ENCODE measurements around the gene PTH2R. TPM values are rescaled to one million over a fixed set of nuclear protein-coding genes. Genes with fewer than 3 reads are reported as not detected.

The PTH2R gene, protein sequence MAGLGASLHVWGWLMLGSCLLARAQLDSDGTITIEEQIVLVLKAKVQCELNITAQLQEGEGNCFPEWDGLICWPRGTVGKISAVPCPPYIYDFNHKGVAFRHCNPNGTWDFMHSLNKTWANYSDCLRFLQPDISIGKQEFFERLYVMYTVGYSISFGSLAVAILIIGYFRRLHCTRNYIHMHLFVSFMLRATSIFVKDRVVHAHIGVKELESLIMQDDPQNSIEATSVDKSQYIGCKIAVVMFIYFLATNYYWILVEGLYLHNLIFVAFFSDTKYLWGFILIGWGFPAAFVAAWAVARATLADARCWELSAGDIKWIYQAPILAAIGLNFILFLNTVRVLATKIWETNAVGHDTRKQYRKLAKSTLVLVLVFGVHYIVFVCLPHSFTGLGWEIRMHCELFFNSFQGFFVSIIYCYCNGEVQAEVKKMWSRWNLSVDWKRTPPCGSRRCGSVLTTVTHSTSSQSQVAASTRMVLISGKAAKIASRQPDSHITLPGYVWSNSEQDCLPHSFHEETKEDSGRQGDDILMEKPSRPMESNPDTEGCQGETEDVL
- under 1 TPM in 1 of 3 donors, not detected in 2; 0.07 TPM for polyA plus RNA-seq

DNA sequence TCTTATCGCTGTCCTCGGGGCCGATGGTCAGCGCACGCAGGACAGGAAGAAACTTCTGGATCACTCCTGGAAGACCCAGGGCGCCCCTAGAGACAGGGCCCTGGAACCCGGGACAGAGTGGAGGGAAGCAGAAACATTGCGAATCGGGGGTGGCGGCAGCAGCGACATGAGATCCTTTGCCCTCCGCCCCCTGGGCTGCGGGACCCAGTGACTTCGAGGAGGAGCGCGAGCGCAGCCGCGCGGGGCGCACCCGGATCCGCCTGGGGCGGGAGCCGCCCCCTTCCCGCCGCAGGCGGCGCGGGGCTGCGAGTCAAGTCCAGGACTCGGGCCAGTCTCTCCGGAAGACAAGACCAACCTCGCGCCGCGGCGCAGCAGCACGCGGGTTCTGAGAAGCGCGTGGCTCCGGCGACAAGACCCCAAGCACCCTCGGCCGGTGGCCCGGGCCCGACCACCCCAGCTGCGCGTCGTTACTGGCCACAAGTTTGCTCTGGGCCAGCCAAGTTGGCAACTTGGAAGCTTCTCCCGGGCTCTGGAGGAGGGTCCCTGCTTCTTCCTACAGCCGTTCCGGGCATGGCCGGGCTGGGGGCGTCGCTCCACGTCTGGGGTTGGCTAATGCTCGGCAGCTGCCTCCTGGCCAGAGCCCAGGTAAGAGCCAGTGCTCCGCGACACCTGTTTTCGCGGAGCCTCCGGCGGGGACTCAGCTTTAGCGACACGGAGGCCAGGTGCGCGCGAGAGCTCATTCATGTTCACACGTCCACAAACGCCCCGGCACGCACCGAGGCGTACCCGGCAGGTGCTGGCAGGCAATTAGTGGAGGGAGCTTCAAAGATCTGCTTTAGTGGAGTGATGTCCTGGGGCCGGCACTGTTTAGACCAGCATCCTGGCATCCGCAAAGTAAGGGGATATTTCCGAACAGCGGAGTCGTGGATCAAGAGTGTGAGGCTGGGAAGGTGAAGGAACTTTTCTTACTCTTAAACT is at the start of gene PTH2R:
Gene PTH2R (plus strand): TSS at position 319 of the 978 bp plus-strand sequence. CDS start 252 bp downstream, at position 571.
- peaks cover 0 to 2% of the 10 kb centered on the region in 2 donors for H3K4me1 Mint-ChIP-seq
- H3K9me3 Mint-ChIP-seq = no peaks in the 10 kb centered on the region
- peak within 1 kb of the TSS in 1 of 5 donors; percentile 31 for H3K4me3 Mint-ChIP-seq
- no peak within 1 kb of the TSS for H3K27ac Mint-ChIP-seq
- no peaks in the 10 kb centered on the region for H3K36me3 Mint-ChIP-seq
- peaks cover 9 to 18% (median 18%) of the 10 kb centered on the region in 3 donors for H3K27me3 Mint-ChIP-seq (ENCODE audit: low read depth in 3 of 3)
- no peak for DNase-seq

DNA sequence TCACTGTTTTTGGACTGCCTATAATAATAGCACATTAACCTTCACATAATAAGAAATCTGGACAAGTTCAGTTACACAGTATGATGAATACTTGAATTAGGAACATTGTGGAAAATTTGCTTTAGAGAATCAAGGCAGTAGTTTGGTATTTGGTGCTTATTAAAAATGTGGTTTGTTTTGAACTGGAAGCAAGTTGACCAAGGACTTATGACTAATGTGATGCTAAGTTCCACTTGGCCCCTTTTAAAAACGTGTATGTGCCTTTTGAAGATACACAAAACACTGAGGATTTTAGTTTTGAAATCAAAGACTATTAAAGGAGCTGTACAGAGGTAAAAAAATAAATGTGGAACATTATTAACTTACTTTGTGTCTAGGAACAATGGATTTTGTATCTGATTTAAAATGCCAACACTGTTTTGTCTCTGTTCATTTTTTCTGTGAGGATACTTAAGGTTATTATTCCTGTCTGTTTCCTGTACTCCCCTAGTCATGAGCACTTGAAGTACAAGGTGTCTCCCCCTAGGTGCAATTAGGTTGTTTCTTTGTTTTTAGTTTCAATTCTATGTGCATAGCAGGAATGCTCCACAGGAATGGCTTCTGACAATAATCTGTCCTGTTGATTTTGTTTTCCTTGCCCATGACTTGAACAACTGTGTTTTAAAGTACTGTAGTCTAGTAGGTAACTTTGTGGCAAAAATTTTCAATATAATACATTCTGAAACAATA is 49.6 kb upstream of the PTH2R start:
- H3K27ac Mint-ChIP-seq = peak overlapping the region in 4 of 6 donors; percentile 5 to 73 (median 60)
- peaks cover 18 to 43% (median 27%) of the 10 kb centered on the region in 3 donors for H3K36me3 Mint-ChIP-seq
- H3K4me1 Mint-ChIP-seq = peaks cover 0 to 5% of the 10 kb centered on the region in 2 donors

DNA sequence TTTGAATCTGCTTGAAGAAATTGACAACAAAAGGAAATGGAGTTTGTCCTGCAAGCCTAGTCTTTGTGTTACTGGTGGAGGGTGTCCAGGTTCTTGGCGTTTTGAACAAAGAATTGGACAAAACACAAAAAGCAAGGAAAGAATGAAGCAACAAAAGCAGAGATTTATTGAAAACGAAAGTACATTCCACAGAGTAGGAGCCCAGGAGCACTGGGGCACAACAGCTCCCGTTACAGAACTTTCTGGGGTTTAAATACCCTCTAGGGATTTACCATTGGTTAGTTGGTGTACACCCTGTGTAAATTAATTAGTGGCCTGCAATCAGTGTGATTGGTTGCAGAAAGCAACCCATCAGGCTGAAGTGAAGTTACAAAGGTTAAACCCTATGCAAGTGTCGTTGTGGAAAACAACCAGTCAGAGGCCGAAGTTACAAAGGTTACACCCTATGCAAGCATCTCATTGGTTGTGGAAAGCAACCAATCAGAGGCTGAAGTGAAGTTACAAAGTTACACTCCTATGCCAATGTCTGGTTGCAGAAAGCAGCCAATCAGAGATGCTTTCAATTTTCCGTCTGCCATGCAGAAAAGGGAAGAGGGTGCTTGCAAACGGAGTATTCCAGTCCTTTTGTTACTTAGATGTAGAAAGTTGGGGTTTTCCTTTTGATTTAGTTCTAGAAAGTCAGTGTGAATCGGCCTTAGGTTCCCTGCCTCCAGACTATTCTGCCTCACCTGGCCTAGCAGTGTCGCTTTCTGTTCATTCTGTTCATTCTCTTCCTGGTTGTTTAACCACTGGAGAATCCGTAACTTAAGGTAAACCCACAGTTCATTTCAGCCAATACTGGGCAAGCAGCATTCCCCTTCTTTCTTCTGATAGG is 47.6 kb upstream of the PTH2R start:
- H3K27ac Mint-ChIP-seq = peak overlapping the region; percentile 57 to 92 (median 80)

More for the DNA sequence above, 49.6 kb upstream of the PTH2R start:
- H3K27me3 Mint-ChIP-seq (ENCODE audit: low read depth in 3 of 3) = peaks cover 0 to 6% (median 0%) of the 10 kb centered on the region in 3 donors
- no peak overlapping the region for H3K4me3 Mint-ChIP-seq
- DNase-seq = no peak
- no peaks in the 10 kb centered on the region for H3K9me3 Mint-ChIP-seq

DNA sequence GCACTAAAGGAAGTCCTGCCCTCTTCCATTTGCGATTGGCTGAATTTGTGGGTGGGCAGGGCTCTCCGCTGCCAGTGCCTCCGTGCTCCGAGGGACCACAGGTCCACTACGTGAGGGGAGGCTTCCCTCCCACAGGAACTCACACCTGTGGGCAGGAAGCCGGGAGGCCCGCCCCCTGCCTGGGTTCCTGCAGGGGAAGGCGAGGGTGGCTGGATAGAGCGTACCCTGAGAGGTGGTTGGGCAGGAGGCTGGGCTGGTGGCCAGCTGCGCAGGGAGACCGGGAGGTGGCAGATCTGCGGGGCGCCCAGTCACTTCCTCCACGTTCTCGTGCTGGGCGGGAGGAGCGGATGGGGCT is 47.0 kb upstream of the PTH2R start:
- H3K36me3 Mint-ChIP-seq = peaks cover 4 to 17% (median 8%) of the 10 kb centered on the region in 3 donors
- H3K4me3 Mint-ChIP-seq = peak overlapping the region; percentile 60 to 90 (median 80)
- peaks cover 0 to 3% (median 0%) of the 10 kb centered on the region in 6 donors for H3K9me3 Mint-ChIP-seq
- H3K4me1 Mint-ChIP-seq = peaks cover 9 to 13% of the 10 kb centered on the region in 2 donors
- peak overlapping the region in 4 of 6 donors; percentile 17 to 92 (median 86) for H3K27ac Mint-ChIP-seq
- DNase-seq = peak; percentile 40 to 56 (median 50)
- peaks cover 0 to 9% (median 2%) of the 10 kb centered on the region in 3 donors for H3K27me3 Mint-ChIP-seq (ENCODE audit: low read depth in 3 of 3)

More for the DNA sequence above, 47.6 kb upstream of the PTH2R start:
- Mint-ChIP-seq H3K9me3 (no peaks in the 10 kb centered on the region), H3K36me3 (peaks cover 10 to 23% (median 11%) of the 10 kb centered on the region in 3 donors), H3K4me3 (peak overlapping the region; percentile 60 to 90 (median 80)), H3K4me1 (peaks cover 9 to 13% of the 10 kb centered on the region in 2 donors), H3K27me3 (ENCODE audit: low read depth in 3 of 3) (peaks cover 0 to 6% (median 0%) of the 10 kb centered on the region in 3 donors)
- peak in 2 of 3 donors; percentile 4 to 17 for DNase-seq

DNA sequence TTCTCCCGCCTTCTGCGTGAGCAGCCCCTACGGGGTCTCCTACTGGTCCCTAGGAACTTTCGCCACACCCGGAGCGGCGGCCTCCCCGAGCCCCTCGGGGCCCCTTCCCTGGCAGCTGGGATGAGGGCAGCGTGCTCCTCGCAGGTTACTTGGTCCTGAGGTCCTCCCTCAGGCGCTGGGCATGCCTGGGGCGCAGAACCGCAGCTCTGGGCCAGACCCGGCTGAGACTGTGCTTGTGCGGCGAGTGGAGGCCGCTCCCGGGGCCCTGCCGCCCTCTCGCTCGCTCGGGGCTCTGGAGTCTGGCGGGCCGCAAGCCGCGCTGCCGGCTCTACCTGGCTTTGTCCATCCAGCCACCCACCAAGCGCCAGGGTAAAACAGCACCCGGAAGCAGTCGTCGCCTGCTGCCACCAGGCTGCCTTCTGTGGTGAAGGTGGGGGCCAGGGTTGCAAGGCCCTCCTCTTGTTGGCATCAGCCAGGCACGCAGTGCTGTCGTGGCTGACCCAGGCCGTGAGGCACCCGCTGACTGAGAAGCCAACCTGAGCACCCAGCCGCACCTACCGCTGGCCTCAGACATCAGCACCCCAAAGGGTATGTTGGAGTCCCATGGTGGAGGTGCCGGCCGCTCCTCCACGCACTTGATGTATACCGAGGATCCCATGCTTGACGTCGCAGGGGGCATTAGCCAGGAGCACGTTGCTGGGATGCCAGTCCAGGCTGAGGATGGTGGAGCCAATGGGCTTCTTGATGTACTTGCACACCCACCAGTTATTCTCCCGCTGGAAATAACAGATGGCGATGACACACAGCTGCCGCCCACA is 46.1 kb upstream of the PTH2R start:
- Mint-ChIP-seq H3K4me3 (no peak overlapping the region), H3K4me1 (peaks cover 9 to 13% of the 10 kb centered on the region in 2 donors), H3K27ac (no peak overlapping the region), H3K36me3 (peaks cover 4 to 15% (median 11%) of the 10 kb centered on the region in 3 donors), H3K9me3 (peaks cover 0 to 6% (median 4%) of the 10 kb centered on the region in 6 donors), H3K27me3 (ENCODE audit: low read depth in 3 of 3) (peaks cover 2 to 9% (median 3%) of the 10 kb centered on the region in 3 donors)
- no peak for DNase-seq

DNA sequence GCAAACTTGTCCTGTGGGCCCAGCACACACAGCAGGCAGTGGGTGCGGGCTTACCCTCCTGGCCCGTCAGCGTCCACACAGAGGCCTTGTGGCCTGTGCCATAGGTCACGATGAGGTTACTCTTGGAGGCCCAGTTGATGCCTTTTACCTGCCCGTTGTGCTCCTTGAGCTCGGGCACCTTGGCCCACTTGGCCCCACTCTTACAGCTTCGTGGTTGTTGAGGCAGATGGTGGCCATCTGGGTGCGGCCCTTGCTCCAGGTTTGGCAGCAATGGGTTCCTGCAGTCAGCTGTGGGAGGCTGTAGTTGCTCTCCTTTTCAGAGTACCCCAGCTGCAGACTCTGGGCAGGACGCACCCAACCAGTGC is 45.5 kb upstream of the PTH2R start:
- H3K9me3 Mint-ChIP-seq = peaks cover 0 to 7% (median 4%) of the 10 kb centered on the region in 6 donors
- H3K4me3 Mint-ChIP-seq = no peak overlapping the region
- H3K36me3 Mint-ChIP-seq = peaks cover 4 to 11% (median 10%) of the 10 kb centered on the region in 3 donors
- no peak for DNase-seq
- peaks cover 2 to 9% (median 4%) of the 10 kb centered on the region in 3 donors for H3K27me3 Mint-ChIP-seq (ENCODE audit: low read depth in 3 of 3)
- H3K4me1 Mint-ChIP-seq = peaks cover 9 to 13% of the 10 kb centered on the region in 2 donors
- H3K27ac Mint-ChIP-seq = no peak overlapping the region

DNA sequence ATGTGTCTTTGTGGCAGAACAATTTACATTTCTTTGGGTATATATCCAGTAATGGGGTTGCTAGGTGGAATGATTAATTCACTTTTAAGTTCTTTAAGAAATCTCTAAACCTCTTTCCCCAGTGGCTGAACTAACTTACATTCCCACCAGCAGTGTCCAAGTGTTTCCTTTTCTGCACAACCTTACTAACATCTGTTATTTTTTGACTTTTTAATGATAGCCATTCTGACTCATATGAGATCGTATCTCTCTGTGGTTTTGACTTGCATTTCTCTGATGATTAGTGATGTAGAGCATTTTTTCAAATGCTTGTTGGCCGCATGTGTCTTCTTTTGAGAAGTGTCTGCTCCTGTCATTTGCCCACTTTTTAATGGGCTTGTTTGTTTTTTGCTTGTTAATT is 43.1 kb upstream of the PTH2R start:
- no peak overlapping the region for H3K4me3 Mint-ChIP-seq
- no peak for DNase-seq
- peak overlapping the region in 1 of 6 donors; percentile 36 for H3K27ac Mint-ChIP-seq
- H3K27me3 Mint-ChIP-seq (ENCODE audit: low read depth in 3 of 3) = peaks cover 3 to 8% (median 5%) of the 10 kb centered on the region in 3 donors
- H3K36me3 Mint-ChIP-seq = peaks cover 4 to 10% (median 7%) of the 10 kb centered on the region in 3 donors
- peaks cover 0 to 8% (median 4%) of the 10 kb centered on the region in 6 donors for H3K9me3 Mint-ChIP-seq
- H3K4me1 Mint-ChIP-seq = peaks cover 9 to 13% of the 10 kb centered on the region in 2 donors

DNA sequence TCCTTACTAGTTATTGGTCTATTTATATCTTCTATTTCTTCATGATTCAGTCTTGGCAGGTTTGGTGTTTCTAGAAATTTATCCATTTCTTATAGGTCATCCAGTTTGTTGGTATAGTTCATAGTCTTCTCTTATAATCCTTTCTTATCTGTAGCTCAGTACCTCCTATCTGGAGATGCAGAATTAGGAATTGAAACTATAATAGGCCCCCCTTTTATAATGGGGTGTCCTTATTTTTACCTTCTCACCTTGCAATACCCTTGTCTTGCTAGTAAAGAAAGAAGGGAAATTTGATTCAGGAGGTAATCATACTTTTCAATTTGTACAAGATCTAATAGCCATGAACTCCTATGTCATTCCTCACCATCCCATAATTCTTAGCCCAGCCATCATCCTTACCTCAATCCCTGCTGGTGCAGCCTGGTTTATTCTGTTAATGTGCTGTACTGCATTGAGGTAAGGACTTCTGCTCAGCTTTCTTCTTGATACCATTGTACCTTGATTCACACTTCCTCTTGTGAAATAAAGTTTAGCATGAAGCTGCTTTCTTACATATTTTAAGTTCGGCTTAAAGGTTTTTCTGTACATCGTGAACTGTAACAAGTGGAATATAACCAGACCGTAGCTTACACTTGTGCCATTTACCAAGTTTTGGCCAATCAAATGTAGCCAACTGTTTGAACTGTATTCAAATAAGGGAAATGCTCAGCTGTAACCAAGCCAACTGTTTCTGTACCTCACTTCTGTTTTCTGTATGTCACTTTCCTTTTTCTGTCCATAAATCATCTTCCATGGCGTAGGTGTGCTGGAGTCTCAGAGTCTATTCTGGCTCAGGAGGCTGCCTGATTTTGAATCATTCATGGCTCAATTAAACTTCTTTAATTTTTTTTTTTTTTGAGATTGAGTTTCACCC is 40.1 kb upstream of the PTH2R start:
- H3K36me3 Mint-ChIP-seq = peaks cover 0 to 5% (median 4%) of the 10 kb centered on the region in 3 donors
- H3K27me3 Mint-ChIP-seq (ENCODE audit: low read depth in 3 of 3) = peaks cover 3 to 5% (median 4%) of the 10 kb centered on the region in 3 donors
- H3K9me3 Mint-ChIP-seq = peaks cover 0 to 8% (median 4%) of the 10 kb centered on the region in 6 donors
- no peak for DNase-seq
- H3K4me3 Mint-ChIP-seq = no peak overlapping the region
- peaks cover 8 to 9% of the 10 kb centered on the region in 2 donors for H3K4me1 Mint-ChIP-seq
- no peak overlapping the region for H3K27ac Mint-ChIP-seq

DNA sequence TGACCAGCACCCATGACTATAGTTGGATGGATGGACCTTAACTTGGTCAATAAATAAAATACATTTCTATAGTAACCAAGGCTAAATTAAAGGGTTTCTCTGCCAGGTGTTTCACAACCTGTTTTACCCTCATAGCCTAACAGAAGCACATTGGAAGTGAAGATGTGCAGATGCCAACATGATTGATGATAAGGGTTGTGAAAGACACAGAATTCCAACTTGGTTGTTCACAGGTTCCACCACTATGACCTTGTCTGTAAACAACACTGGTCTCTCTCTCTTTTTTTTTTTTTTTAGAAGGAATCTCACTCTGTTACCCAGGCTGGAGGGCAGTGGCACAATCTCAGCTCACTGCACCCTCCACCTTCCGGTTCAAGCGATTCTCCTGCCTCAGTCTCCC is 37.5 kb upstream of the PTH2R start:
- peaks cover 0 to 4% (median 3%) of the 10 kb centered on the region in 3 donors for H3K36me3 Mint-ChIP-seq
- no peaks in the 10 kb centered on the region for H3K4me1 Mint-ChIP-seq
- H3K4me3 Mint-ChIP-seq = no peak overlapping the region
- no peak for DNase-seq
- no peak overlapping the region for H3K27ac Mint-ChIP-seq
- H3K9me3 Mint-ChIP-seq = peaks cover 0 to 8% (median 4%) of the 10 kb centered on the region in 6 donors
- H3K27me3 Mint-ChIP-seq (ENCODE audit: low read depth in 3 of 3) = peaks cover 3 to 5% (median 4%) of the 10 kb centered on the region in 3 donors

DNA sequence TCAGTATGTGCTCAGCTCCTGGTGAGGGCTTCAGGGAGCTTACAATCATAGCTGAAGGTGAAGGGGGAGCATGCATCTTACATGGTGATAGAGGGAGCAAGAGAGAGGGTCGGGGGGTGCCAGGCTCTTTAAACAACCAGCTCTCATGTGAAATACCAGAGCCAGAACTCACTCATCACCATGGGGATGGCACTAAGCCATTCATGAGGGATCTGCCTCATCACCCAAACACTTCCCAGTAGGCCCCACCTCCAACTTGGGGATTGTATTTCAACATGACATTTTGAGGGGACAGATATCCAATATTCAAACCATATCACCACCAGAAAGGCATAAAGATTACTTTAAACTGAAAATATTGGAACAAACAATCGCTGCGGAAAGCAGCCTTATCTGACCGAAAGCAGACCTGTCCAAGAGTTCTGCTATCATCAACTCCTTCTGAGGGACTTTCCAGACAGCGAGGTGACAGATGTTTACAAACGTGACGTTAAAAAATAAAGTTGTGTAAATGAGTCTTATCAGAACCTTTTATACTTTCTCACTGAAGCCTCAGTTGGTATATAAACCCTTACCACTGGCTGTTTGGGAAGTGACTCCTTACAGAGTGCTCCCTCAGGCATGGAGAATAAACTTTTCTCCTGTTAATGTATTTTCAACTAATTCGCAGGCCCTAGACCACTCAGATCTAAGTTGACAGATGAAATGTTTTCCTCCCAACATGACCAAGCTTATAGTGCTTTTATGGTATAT is 35.5 kb upstream of the PTH2R start:
- Mint-ChIP-seq H3K27me3 (ENCODE audit: low read depth in 3 of 3) (peaks cover 1 to 2% (median 2%) of the 10 kb centered on the region in 3 donors), H3K9me3 (peaks cover 0 to 2% (median 0%) of the 10 kb centered on the region in 6 donors), H3K27ac (no peak overlapping the region), H3K4me1 (no peaks in the 10 kb centered on the region), H3K36me3 (no peaks in the 10 kb centered on the region), H3K4me3 (no peak overlapping the region)
- no peak for DNase-seq

Measured in immature natural killer cell (primary cell).